GM23248 (cell line): Measurements from ENCODE around the gene NACC2.

Experiments
- EZH2 ChIP-seq: fragments of 200-600 bp; sonication (generic); IDR thresholded peaks from 2 replicates; pipeline ENCODE4 v1.6.1; 2018; ENCODE audit warnings: antibody characterized with exemption, mild to moderate bottlenecking; ENCODE audit not compliant: insufficient read depth, poor library complexity, severe bottlenecking
- EZH2phosphoT487 ChIP-seq: fragments of 200-600 bp; sonication (generic); IDR thresholded peaks from 2 replicates; pipeline ENCODE4 v1.6.1; 2018; ENCODE audit warnings: antibody characterized with exemption, moderate library complexity, mild to moderate bottlenecking, low read depth; ENCODE audit not compliant: insufficient read depth

GRCh38 chr9:136110082-136111061, 15.3 kb upstream of the NACC2 start:
- TF ChIP-seq EZH2 (no peak), EZH2phosphoT487 (no peak)
